CMK (cell line): ENCODE data around the gene SNX21.
"Not testable (repeated sequence)": the region's sequence is repeated elsewhere in the genome, so short reads cannot be mapped to it uniquely, and the experiment has no call there.

Source experiments
- DNase-seq: peaks from one replicate; pipeline ENCODE4 v3.0.0-alpha.2; 2010; ENCODE audit warnings: low read depth

Gene SNX21

DNA sequence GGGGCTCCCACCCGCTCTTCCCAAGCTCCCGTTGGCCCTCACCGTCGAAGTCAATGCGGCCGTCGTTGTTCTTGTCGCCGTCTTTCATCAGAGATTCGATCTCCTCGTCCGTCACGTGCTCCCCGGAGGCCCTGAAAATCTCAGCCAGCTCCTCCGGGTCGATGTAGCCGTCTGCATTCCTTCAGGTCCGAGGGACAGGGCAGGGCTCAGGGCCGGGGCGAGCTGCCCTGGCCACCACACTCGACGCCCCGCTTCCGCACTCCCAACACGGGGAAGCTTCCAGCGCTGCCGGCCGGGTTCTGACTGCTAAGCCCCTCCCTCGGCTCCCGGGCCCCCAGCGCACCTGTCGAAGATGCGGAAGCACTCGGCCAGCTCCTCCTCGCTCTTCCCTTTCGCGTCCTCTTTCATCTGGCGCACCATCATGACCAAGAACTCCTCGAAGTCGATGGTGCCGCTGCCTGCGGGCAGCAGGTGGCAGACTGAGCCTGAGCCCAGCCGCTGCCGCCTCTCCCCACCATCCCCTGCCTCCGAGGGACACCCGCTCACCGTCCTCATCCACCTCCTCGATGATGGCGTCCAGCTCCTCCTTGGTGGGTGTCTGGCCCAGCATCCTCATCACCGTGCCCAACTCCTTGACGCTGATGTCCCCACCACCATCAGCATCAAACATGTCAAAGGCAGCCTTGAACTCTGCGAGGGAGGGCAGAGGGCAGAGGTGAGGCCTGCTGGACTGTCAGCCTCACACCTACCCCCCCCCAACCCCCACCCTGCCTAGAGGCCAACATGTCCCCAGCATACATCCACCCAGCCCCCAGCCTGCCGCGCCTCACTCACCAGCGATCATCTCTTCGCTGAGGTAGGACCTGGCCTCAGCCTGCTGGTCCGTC is 9.4 kb upstream of the SNX21 start:
- no peak for DNase-seq

GRCh38 chr20:45826381-45827019 is 7.1 kb upstream of the SNX21 start:
- DNase-seq = no peak

GRCh38 chr20:45827030-45827652 is 6.5 kb upstream of the SNX21 start, which contains the start of gene TNNC2:
TSS of gene TNNC2 (minus strand) at chr20:45827312. CDS start at chr20:45827248, 64 bp downstream.
- DNase-seq = no peak

DNA sequence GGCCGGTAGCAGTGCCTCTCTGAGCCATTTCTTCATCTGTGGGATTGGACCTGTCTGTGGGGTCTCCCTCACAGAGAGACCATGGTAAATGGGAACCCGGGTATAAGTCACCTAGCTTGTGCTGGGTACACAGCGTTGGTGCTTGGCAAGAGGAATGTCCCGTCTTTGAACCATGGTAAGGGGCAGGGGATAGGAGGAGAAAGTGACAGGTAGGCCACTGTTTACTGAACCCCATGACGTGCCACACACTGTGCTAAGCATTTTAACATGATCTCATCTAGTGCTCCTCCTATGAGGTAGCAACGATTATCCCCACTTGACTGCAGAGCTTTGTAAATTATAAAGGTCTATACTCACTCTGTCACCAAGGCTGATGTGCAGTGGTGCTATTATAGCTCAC is 5.9 kb upstream of the SNX21 start:
- DNase-seq = no peak

DNA sequence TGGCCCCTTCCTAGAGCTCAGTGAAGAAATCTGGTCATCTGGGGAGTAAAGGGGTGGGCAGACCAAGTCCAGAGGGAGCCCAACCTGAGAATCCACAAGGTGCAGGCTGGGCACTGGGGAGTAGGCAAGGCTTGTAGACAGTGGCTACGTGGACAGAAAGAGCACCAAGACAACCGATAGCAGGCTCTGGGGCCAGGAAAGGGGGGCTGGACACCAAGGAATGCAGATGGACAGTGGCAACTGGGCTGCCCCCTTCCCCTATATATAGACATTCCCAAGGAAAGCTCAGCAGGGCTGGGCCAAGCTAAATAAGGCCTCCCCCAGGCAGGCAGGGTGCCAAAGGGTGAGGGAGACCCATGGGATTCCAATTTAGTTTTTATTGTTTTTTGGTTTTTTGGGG is 5.0 kb upstream of the SNX21 start:
- no peak for DNase-seq

- DNase-seq = not testable (repeated sequence)
Observed at GRCh38 chr20:45829673-45830106, 3.9 kb upstream of the SNX21 start.

DNA sequence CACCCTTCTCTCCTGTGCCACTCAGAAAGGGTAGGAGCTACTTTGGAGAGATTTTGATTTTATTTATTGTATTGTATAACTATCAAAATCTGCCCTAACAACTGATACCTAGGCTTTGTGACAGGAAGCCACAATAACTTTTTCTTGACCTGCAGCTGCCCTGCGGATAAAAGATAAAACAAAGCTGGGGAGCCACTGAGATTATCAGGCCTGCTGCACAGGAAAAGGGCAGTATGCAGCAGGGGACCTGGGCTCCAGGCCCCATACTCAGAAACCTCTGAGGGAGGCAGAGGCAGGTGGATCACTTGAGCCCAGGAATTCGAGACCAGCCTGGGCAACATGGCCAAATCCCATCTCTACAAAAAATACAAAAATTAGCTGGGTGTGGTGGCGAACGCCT is 980 bp upstream of the SNX21 start:
- DNase-seq = no peak

- DNase-seq = no peak
Observed at GRCh38 chr20:45833883-45834796, 541 bp downstream of the SNX21 start.

GRCh38 chr20:45834797-45835161 is 1.2 kb downstream of the SNX21 start:
- DNase-seq = no peak

- no peak for DNase-seq
Observed at GRCh38 chr20:45835329-45835765, 1.7 kb downstream of the SNX21 start.

- no peak for DNase-seq
Observed at GRCh38 chr20:45835825-45836224, 2.2 kb downstream of the SNX21 start.

GRCh38 chr20:45836841-45837240 is 3.2 kb downstream of the SNX21 start:
- peak; percentile 24 for DNase-seq

GRCh38 chr20:45840700-45841198 is 7.2 kb downstream of the SNX21 start:
- DNase-seq = no peak

- no peak for DNase-seq
Observed at GRCh38 chr20:45841407-45842129, 8.0 kb downstream of the SNX21 start.

DNA sequence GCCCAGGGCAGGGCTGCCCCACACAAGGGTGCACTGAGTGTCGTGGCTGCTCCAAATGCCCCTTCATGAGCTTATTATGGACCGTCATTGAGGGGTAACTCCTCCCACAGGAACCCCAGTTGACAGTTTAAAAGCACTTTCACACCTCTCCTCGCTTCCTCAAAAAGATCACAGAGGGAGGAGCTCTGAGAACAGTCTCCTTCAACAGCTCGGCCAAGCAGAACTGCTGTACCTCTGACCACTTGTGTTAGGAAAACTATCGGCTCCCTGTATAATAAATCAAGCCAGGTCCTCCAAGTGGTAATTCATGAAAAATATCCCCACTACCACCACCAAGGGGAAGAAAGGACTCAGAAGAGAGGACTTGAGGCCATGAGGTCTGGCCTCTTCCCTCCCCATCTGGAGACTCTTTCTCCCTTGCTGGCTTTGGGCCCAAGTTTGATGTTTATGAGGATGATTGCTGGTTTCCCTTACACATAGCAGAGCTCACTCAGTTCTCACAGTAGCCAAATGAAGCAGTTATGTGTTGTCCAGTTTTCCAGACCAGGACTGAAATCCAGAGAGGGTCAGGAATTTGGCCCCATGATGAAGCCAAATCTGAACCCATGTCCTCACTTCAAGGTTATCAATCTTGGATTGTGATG is 8.7 kb downstream of the SNX21 start:
- DNase-seq = no peak

GRCh38 chr20:45843506-45843905 is 9.9 kb downstream of the SNX21 start:
- no peak for DNase-seq

- DNase-seq = no peak
Observed at GRCh38 chr20:45845452-45845851, 11.9 kb downstream of the SNX21 start.

DNA sequence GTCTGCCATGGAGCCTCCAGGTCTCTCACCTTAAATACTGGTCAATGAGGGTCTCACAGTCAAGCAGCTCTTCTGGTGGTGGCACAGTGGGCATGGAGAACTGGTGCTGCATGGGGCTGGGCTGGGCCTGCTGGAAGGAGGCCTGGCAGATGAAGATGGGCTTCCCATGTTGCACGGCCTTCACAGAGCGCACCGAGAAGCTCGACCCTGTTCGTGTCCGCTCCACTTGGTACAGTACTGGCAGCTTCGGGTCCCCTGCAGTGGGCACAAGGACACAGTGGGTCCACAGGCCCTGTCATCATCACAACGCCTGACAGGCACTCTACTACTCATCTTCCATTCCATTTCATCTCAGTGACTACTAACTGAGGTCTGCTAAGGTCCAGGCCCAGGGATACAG is 14.8 kb downstream of the SNX21 start:
- no peak for DNase-seq

GRCh38 chr20:45848969-45849582 is 15.5 kb downstream of the SNX21 start:
- no peak for DNase-seq

DNA sequence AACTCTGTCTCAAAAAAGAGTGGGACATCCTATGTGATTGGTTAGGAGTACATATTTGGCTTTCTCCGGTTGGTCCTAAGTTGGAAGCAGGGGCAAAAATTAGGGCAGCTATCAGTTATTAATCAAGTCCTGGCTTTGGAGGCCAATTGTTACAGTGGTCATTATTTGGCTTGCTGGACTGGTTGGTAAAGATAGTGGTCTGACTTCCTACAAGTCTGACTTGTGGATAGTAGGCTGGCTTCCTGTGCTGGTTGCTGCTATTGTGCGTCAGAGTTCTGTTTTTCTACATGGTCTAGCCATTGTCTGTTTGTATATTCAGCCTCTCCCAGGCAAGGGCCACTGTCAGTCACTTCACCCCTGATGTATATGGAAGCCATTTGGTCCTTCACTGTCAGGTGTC is 16.6 kb downstream of the SNX21 start:
- DNase-seq = no peak
